A549 (cell line): ENCODE results near the gene EPS15. TPM values are rescaled to one million over a fixed set of nuclear protein-coding genes. Genes with fewer than 3 reads are reported as not detected.

Experiments used
- ATAC-seq, 2 experiments: fragments of 200-7000 bp in 1 of 2; fragments of >200 bp in 1 of 2; cut with Nextera tagmentation in 1 of 2; cut with Tn5 transposase in 1 of 2; 3 replicates each; pipeline versions ENCODE4 v1.8.0 to v1.9.1; 2018 to 2020; ENCODE audit warnings: mild to moderate bottlenecking in 1 of 2, moderate library complexity in 1 of 2
- CTCF ChIA-PET: fragments of 300-600 bp; sonication (Branson Sonifier 250); formaldehyde crosslinking; extraction: SDS; loops from one replicate; lab custom pipeline; 2021; ENCODE audit warnings: antibody characterized with exemption, inconsistent platforms; lab: Yijun Ruan, JAX
- POLR2A ChIA-PET: fragments of 350-600 bp; formaldehyde crosslinking; extraction: SDS; loops from one replicate; lab custom pipeline; 2021; ENCODE audit warnings: antibody characterized with exemption, inconsistent platforms; lab: Yijun Ruan, JAX
- DNase-seq, 2 experiments: peaks; one replicate each; pipeline versions ENCODE4 v3.0.0 to v3.0.0-alpha.2; 2011 to 2016; ENCODE audit warnings: low read depth in 1 of 2, low spot score in 1 of 2
- FAIRE-seq: peaks from 2 replicates; lab custom pipeline; 2011; peaks lifted over from hg19 to GRCh38; lab: Jason Lieb, UNC
- H3K27ac ChIP-seq, 2 experiments: fragments of >200 bp; sonication (Bioruptor Twin); formaldehyde crosslinking; 3 replicates each; pipeline ENCODE4 v1.5.1; 2016 to 2017
- H3K4me1 ChIP-seq: fragments of >200 bp; sonication (Bioruptor Twin); formaldehyde crosslinking; 3 replicates; pipeline ENCODE4 v1.6.1; 2016
- H3K4me2 ChIP-seq: fragments of >200 bp; sonication (Bioruptor Twin); formaldehyde crosslinking; 3 replicates; pipeline ENCODE4 v1.6.1; 2016
- H3K4me3 ChIP-seq: fragments of >200 bp; sonication (Bioruptor Twin); formaldehyde crosslinking; 3 replicates; pipeline ENCODE4 v1.5.1; 2016
- H3K9me3 ChIP-seq: fragments of >200 bp; sonication (Bioruptor Twin); formaldehyde crosslinking; 3 replicates; pipeline ENCODE4 v1.6.1; 2016
- CBX8 ChIP-seq: fragments of 200-600 bp; sonication (generic); IDR thresholded peaks from 2 replicates; pipeline ENCODE4 v1.6.1; 2016
- CEBPB ChIP-seq, 2 experiments: fragments of >200 bp in 1 of 2; sonication (Bioruptor Twin) in 1 of 2; formaldehyde crosslinking in 1 of 2; IDR thresholded peaks; 2 replicates each; pipeline ENCODE4 v1.6.1; 2012 to 2016
- EHF ChIP-seq: fragments of 250-450 bp; sonication (Bioruptor Pico); IDR thresholded peaks from 2 replicates; pipeline ENCODE4 v1.5.0; 2020; ENCODE audit warnings: mild to moderate bottlenecking
- EP300 ChIP-seq, 2 experiments: fragments of >200 bp; sonication (Bioruptor Twin); formaldehyde crosslinking; IDR thresholded peaks; 2 replicates in 1 of 2; 3 replicates in 1 of 2; pipeline ENCODE4 v1.6.1; 2016 to 2017
- ESRRA ChIP-seq: fragments of 150-350 bp; IDR thresholded peaks from 2 replicates; pipeline ENCODE4 v1.6.1; 2014; ENCODE audit warnings: mild to moderate bottlenecking, low read length, borderline replicate concordance
- FOXS1 ChIP-seq: fragments of 250-450 bp; sonication (Bioruptor Pico); IDR thresholded peaks from 2 replicates; pipeline ENCODE4 v1.5.0; 2020; ENCODE audit warnings: mild to moderate bottlenecking, moderate library complexity
- JUN ChIP-seq, 2 experiments: fragments of >200 bp; sonication (Bioruptor Twin); formaldehyde crosslinking; IDR thresholded peaks; 2 replicates in 1 of 2; 3 replicates in 1 of 2; pipeline ENCODE4 v1.6.1; 2016 to 2017
- MAFK ChIP-seq: fragments of 450-650 bp; IDR thresholded peaks from 2 replicates; pipeline ENCODE4 v1.6.1; 2014; ENCODE audit not compliant: partially characterized antibody
- NPAS2 ChIP-seq: fragments of 250-450 bp; sonication (Bioruptor Pico); IDR thresholded peaks from 2 replicates; pipeline ENCODE4 v1.8.0; 2022; ENCODE audit warnings: mild to moderate bottlenecking, moderate library complexity, borderline replicate concordance
- NR3C1 ChIP-seq: fragments of >200 bp; sonication (Bioruptor Twin); formaldehyde crosslinking; IDR thresholded peaks from 3 replicates; pipeline ENCODE4 v1.6.1; 2017
- PHF8 ChIP-seq: fragments of 200-600 bp; sonication (generic); IDR thresholded peaks from 2 replicates; pipeline ENCODE4 v1.6.1; 2016; ENCODE audit warnings: low read depth, mild to moderate bottlenecking, antibody characterized with exemption, moderate library complexity, borderline replicate concordance
- RAD21 ChIP-seq, 2 experiments: fragments of >200 bp in 1 of 2; sonication (Bioruptor Twin) in 1 of 2; formaldehyde crosslinking in 1 of 2; IDR thresholded peaks in 1 of 2; conservative IDR thresholded peaks in 1 of 2; 2 replicates in 1 of 2; 3 replicates in 1 of 2; pipeline ENCODE4 v1.6.1; 2012 to 2018; ENCODE audit warnings: inconsistent platforms in 1 of 2
- RNF2 ChIP-seq: fragments of 200-600 bp; sonication (generic); IDR thresholded peaks from 2 replicates; pipeline ENCODE4 v1.6.1; 2016; ENCODE audit warnings: low read depth, mild to moderate bottlenecking, antibody characterized with exemption, moderate library complexity, borderline replicate concordance
- TFCP2L1 ChIP-seq: fragments of 250-450 bp; sonication (Bioruptor Pico); IDR thresholded peaks from 2 replicates; pipeline ENCODE4 v1.5.0; 2021; ENCODE audit warnings: mild to moderate bottlenecking
- ZFP36 ChIP-seq: fragments of 450-650 bp; IDR thresholded peaks from 2 replicates; pipeline ENCODE4 v1.6.1; 2014; ENCODE audit warnings: borderline replicate concordance; ENCODE audit not compliant: partially characterized antibody
- WGBS: methylation state at CpG from one replicate; pipeline ENCODE4 v1.1.6; 2017; ENCODE audit errors: missing lambda C conversion rate; 5-methylcytosine and 5-hydroxymethylcytosine counted together
- polyA plus RNA-seq, 4 experiments: library from polyadenylated mRNA; depleted of rRNA in 3 of 4; stranded (reverse); fragments of >200 nt; fragmentation: RNase III in 1 of 4; extraction: RNeasy Plus Mini Kit Qiagen cat#74134 plus additional on column Dnase treatment in 1 of 4; gene quantifications; 2 replicates in 3 of 4; 3 replicates in 1 of 4; pipeline ENCODE4 v1.2.3, GENCODE V29; 2011 to 2017
- TF ChIP-seq, protein P1 (sequence below): fragments of >200 bp; sonication (Bioruptor Twin); formaldehyde crosslinking; IDR thresholded peaks from 3 replicates; pipeline ENCODE4 v1.6.1; 2016
- TF ChIP-seq, protein P2 (sequence below): fragments of 250-450 bp; sonication (Bioruptor Pico); IDR thresholded peaks from 2 replicates; pipeline ENCODE4 v1.5.0; 2021; ENCODE audit warnings: mild to moderate bottlenecking, moderate library complexity, borderline replicate concordance
- TF ChIP-seq, protein P3 (sequence below): fragments of 200-600 bp; sonication (generic); IDR thresholded peaks from 2 replicates; pipeline ENCODE4 v1.6.1; 2016; ENCODE audit warnings: antibody characterized with exemption, mild to moderate bottlenecking, moderate library complexity
- TF ChIP-seq, protein P4 (sequence below): fragments of 250-450 bp; sonication (Bioruptor Pico); IDR thresholded peaks from 2 replicates; pipeline ENCODE4 v1.5.0; 2020; ENCODE audit warnings: low read depth, mild to moderate bottlenecking, moderate library complexity

EPS15 gene
- polyA plus RNA-seq, 2 of the 4 experiments (the other 2 are of a cell fraction), result 10.9 to 35.4 TPM

DNA sequence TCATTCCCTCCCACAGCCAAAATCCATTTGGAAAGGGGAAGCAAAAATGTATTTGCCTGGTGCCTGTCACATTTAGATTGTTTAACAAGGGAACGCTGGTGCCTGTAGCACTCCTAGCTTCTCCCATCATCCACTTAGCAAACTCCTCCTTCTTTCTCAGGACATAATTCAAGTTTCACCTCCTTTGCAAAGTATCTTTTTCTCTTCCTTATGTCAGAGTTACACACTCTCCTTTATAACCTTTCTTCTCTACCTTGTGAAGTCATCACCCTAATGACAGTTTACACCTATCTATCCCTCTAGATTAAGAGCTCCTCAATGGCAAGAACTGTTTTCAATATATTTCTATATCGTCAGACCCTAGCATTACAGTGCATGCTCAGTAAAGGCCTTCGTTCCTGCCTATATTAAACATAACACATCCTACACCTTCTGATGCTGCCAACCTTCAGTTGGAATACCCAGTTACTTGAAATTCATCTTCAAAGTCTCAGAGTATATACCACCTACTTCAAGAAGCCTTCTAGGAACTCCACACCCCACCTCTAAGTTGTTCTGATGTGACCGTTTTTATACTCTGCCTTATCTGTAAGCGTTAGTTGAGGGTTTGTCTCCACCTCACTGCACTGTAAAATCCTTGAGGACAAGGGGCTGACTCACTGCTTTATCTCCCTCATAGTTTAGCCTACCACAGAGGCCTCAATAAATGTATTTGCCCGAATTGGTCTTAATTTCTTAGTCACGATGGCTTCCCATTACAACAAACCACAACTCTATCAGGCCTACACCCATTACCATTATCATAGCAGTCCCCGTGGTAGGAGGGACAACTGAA is 1.0 kb upstream of the EPS15 start:
- CTCF ChIA-PET, result interaction anchor here (1.3 to 1.4 kb wide), 2 partner anchors 14 to 15 kb away, joined by 3 read pairs; no protein-coding TSS in a partner anchor
- Histone ChIP-seq H3K9me3 (no peaks in the 10 kb centered on the region), H3K27ac (no peak overlapping the region), H3K4me1 (peaks cover 15% of the 10 kb centered on the region; the same call in 1 of the 3 replicates), H3K4me3 (no peak overlapping the region), H3K4me2 (no peak overlapping the region)
- no peak for ATAC-seq
- FAIRE-seq, result no peak
- no peak for DNase-seq
- WGBS, result 82% methylated on average over 8 of the region's 8 CpGs
- POLR2A ChIA-PET, result no interaction called here
- TF ChIP-seq FOXS1 (CRISPR knock-in tag) (no peak), JUN (IDR thresholded peaks at IDR 0.05) (no peak), EHF (CRISPR knock-in tag) (no peak), RNF2 (no peak), MAFK (no peak), TFCP2L1 (CRISPR knock-in tag) (no peak), NPAS2 (CRISPR knock-in tag) (no peak), PHF8 (no peak), CBX8 (no peak), CEBPB (IDR thresholded peaks at IDR 0.05) (no peak), NR3C1 (no peak), EP300 (IDR thresholded peaks at IDR 0.05) (no peak), RAD21 (conservative IDR thresholded peaks at IDR 0.05 in 1 of 2, IDR thresholded peaks at IDR 0.05 in 1 of 2) (no peak), ESRRA (no peak), ZFP36 (no peak)
- TF ChIP-seq, protein P1, sequence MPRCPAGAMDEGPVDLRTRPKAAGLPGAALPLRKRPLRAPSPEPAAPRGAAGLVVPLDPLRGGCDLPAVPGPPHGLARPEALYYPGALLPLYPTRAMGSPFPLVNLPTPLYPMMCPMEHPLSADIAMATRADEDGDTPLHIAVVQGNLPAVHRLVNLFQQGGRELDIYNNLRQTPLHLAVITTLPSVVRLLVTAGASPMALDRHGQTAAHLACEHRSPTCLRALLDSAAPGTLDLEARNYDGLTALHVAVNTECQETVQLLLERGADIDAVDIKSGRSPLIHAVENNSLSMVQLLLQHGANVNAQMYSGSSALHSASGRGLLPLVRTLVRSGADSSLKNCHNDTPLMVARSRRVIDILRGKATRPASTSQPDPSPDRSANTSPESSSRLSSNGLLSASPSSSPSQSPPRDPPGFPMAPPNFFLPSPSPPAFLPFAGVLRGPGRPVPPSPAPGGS, result no peak
- TF ChIP-seq, protein P2, sequence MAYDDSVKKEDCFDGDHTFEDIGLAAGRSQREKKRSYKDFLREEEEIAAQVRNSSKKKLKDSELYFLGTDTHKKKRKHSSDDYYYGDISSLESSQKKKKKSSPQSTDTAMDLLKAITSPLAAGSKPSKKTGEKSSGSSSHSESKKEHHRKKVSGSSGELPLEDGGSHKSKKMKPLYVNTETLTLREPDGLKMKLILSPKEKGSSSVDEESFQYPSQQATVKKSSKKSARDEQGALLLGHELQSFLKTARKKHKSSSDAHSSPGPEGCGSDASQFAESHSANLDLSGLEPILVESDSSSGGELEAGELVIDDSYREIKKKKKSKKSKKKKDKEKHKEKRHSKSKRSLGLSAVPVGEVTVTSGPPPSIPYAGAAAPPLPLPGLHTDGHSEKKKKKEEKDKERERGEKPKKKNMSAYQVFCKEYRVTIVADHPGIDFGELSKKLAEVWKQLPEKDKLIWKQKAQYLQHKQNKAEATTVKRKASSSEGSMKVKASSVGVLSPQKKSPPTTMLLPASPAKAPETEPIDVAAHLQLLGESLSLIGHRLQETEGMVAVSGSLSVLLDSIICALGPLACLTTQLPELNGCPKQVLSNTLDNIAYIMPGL (CRISPR knock-in tag), result no peak
- TF ChIP-seq, protein P3, sequence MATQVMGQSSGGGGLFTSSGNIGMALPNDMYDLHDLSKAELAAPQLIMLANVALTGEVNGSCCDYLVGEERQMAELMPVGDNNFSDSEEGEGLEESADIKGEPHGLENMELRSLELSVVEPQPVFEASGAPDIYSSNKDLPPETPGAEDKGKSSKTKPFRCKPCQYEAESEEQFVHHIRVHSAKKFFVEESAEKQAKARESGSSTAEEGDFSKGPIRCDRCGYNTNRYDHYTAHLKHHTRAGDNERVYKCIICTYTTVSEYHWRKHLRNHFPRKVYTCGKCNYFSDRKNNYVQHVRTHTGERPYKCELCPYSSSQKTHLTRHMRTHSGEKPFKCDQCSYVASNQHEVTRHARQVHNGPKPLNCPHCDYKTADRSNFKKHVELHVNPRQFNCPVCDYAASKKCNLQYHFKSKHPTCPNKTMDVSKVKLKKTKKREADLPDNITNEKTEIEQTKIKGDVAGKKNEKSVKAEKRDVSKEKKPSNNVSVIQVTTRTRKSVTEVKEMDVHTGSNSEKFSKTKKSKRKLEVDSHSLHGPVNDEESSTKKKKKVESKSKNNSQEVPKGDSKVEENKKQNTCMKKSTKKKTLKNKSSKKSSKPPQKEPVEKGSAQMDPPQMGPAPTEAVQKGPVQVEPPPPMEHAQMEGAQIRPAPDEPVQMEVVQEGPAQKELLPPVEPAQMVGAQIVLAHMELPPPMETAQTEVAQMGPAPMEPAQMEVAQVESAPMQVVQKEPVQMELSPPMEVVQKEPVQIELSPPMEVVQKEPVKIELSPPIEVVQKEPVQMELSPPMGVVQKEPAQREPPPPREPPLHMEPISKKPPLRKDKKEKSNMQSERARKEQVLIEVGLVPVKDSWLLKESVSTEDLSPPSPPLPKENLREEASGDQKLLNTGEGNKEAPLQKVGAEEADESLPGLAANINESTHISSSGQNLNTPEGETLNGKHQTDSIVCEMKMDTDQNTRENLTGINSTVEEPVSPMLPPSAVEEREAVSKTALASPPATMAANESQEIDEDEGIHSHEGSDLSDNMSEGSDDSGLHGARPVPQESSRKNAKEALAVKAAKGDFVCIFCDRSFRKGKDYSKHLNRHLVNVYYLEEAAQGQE, result no peak
- TF ChIP-seq, protein P4, sequence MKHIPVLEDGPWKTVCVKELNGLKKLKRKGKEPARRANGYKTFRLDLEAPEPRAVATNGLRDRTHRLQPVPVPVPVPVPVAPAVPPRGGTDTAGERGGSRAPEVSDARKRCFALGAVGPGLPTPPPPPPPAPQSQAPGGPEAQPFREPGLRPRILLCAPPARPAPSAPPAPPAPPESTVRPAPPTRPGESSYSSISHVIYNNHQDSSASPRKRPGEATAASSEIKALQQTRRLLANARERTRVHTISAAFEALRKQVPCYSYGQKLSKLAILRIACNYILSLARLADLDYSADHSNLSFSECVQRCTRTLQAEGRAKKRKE, result no peak
- TF ChIP-seq, all 56 proteins: peak for 0
